ENCODE data around the gene SYNPO.

DNA sequence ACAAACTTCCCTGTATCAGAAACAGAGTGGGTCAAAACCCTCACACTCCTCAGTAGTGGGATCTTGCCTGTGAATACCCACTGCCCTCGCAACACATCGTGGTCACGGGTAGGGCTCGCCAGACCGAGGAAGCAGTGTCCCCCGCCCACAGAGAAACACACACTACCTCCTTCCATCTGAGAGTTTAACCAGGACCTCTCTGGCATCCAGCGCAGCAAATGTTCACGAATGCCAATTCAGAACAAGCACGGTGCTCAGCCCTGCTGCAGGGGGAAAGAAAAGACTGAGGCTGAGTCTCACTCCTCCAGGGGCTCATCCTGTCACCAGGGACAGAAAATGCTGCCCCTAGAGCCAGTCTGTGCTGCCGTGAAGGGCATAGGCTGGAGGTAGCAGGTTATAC, 42.5 kb upstream of the SYNPO start:
- TF ChIP-seq, protein P1, sequence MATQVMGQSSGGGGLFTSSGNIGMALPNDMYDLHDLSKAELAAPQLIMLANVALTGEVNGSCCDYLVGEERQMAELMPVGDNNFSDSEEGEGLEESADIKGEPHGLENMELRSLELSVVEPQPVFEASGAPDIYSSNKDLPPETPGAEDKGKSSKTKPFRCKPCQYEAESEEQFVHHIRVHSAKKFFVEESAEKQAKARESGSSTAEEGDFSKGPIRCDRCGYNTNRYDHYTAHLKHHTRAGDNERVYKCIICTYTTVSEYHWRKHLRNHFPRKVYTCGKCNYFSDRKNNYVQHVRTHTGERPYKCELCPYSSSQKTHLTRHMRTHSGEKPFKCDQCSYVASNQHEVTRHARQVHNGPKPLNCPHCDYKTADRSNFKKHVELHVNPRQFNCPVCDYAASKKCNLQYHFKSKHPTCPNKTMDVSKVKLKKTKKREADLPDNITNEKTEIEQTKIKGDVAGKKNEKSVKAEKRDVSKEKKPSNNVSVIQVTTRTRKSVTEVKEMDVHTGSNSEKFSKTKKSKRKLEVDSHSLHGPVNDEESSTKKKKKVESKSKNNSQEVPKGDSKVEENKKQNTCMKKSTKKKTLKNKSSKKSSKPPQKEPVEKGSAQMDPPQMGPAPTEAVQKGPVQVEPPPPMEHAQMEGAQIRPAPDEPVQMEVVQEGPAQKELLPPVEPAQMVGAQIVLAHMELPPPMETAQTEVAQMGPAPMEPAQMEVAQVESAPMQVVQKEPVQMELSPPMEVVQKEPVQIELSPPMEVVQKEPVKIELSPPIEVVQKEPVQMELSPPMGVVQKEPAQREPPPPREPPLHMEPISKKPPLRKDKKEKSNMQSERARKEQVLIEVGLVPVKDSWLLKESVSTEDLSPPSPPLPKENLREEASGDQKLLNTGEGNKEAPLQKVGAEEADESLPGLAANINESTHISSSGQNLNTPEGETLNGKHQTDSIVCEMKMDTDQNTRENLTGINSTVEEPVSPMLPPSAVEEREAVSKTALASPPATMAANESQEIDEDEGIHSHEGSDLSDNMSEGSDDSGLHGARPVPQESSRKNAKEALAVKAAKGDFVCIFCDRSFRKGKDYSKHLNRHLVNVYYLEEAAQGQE (IDR thresholded peaks at IDR 0.05; ENCODE audit: low read depth, low read length), result no peak
- no peak for TF ChIP-seq RCOR1 (IDR thresholded peaks at IDR 0.05; ENCODE audit: low read length)
- no peak for TF ChIP-seq NRF1 (IDR thresholded peaks at IDR 0.05; ENCODE audit: low read depth, low read length)

Data from SK-N-SH (cell line).